Stimulated activated CD8-positive, alpha-beta memory T cell treated with anti-CD3 and anti-CD28 coated beads, Interleukin-4, amount 100 ng/mL, for 1 hour (primary cell): ENCODE results near the gene CKAP2.
"Not testable (repeated sequence)": the region's sequence is repeated elsewhere in the genome, so short reads cannot be mapped to it uniquely, and the experiment has no call there.

ENCODE experiments used
- DNase-seq, 2 donors: peaks; one replicate each; pipeline ENCODE4 v3.0.0-alpha.2; 2020; ENCODE audit warnings: low read depth in 2 of 2, low spot score in 1 of 2

Gene CKAP2

DNA sequence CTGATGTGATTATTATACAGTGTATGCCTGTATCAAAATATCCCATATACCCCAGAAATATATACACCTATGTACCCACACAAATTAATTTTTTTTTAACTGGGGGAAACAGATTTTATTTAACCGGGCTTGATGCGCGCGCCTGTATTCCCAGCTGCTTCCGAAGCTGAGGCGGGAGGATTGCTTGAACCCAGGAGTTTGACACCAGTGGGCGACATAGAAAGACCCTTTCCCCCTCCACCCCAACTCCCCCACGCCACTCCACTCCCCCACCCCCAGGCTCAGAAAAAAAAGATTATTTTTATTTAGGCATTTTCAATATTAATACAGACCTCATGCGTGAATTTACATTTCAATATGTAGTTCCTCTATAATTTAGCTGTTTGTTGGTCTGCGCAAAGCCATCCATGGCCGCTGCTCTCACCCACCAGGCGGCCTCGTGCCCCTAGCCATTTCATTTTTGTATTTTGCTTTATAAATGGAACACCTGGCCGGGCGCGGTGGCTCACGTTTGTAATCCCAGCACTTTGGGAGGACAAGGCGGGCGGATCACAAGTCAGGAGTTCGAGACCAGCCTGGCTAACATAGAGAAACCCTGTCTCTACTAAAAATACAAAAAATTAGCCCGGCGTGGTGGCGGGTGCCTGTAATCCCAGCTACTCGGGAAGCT lies 4.0 kb upstream of the CKAP2 start:
- DNase-seq, result no peak

DNA sequence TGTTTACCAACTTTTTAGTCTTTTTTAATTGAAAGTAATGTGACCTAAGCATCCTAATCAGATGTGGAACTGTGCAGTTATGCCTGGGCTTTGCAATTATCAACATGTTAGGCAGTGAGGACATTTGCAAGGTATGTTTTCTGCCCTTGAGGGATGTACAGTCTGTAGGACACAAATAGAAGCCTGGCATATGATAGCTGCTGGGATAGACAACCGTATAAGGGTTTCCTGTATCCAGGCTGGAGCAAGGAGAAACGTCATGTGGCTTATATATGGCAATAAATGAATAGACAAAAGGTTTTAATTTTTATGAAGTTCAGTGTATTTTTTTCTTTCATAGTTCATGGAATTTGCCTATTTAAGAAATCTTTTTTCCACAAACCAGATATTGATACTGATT lies 2.8 kb upstream of the CKAP2 start:
- no peak for DNase-seq

DNA sequence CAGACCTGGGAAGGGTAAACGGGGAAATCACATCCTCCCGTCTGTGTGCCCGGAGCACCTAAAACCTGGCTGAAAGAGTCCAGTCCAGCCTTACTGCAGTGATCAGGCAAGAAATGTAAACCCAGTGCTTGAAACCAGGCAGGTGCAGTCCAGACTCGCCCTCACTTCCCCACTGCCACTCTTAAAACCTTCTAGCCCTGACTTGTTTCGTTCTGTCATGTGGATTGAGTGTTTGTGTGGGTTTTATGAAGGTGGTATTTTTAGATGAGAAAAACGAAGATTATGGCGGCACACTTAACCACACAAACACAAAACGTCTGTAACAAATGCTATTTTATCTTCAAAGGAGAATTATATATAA lies 839 bp upstream of the CKAP2 start:
- DNase-seq, result no peak

DNA sequence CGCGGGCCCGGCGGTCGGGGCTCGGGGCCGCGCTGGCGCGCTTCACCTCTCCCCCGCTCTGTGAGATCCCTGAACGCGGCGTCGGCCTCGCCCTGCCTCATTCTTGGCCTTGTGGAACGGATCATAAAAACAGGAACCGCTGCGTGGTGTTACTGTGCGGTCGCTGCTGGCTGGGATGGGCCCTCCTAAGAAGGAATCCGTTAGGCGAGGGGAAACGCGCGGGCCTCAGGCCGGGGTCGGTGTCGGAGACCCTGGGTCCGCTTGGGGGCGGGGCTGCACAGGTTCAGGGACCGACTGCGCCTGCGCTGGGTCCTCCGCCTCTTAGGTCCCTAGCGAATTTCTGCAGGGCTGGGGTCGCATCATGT lies 381 bp downstream of the CKAP2 start:
- peak; percentile 29 to 49 for DNase-seq

DNA sequence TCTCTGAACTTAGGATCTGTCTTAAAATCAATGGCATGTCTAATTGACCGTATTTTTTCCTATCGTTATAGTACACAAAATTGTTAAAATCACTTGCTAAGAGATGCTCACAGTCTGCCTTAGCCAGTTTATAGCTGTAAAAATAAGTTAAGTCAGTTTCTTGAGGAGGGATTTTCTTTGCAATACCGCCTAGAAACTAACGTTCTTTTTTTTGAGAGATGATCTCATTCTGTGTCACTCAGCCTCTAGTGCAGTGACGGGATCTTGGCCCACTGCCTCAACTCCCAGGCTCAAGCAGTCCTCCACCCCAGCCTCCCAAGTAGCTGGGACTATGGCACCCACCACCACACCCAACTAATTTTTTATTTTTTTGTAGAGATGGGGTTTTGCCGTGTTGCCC lies 4.4 kb downstream of the CKAP2 start:
- no peak for DNase-seq

DNA sequence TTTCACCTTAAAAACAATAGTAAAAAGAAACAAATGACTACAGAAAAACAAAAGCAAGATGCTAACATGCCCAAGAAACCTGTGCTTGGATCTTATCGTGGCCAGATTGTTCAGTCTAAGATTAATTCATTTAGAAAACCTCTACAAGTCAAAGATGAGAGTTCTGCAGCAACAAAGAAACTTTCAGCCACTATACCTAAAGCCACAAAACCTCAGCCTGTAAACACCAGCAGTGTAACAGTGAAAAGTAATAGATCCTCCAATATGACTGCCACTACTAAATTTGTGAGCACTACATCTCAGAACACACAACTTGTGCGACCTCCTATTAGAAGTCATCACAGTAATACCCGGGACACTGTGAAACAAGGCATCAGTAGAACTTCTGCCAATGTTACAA lies 6.0 kb downstream of the CKAP2 start:
- no peak for DNase-seq

DNA sequence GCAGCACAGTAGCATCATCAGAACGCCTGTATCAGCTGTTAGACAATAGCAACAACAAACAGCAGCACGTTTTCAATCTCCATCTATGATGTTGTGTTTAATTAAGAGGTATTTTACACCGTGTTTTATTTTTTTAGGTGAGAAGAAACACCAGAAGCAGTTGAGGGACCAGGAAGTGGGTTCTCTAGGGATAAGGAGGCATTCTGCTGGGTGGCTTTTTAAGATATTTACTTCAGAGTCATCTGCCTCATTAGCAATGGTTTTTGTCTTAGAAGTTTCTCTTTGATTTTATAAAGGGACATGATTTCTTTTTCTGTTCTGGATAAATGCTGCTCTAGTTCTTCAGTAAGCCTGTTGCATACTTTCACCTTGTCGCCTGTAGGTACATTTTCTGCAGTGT lies 8.2 kb downstream of the CKAP2 start:
- DNase-seq, result no peak

DNA sequence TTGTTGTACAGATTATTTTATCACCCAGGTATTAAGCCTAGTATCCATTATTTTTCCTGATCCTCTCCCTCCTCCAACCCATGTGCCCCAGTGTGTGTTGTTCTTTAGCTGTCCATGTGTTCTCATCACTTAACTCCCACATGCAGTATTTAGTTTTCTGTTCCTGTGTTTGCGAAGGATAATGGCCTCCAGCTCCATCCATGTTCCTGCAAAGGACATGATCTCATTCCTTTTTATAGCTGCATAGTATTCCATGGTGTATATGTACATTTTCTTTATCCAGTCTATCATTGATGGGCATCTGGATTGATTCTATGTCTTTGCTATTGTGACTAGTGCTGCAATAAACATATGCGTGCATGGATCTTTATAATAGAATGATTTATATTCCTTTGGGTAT lies 13.2 kb downstream of the CKAP2 start:
- DNase-seq, result not testable (repeated sequence)

DNA sequence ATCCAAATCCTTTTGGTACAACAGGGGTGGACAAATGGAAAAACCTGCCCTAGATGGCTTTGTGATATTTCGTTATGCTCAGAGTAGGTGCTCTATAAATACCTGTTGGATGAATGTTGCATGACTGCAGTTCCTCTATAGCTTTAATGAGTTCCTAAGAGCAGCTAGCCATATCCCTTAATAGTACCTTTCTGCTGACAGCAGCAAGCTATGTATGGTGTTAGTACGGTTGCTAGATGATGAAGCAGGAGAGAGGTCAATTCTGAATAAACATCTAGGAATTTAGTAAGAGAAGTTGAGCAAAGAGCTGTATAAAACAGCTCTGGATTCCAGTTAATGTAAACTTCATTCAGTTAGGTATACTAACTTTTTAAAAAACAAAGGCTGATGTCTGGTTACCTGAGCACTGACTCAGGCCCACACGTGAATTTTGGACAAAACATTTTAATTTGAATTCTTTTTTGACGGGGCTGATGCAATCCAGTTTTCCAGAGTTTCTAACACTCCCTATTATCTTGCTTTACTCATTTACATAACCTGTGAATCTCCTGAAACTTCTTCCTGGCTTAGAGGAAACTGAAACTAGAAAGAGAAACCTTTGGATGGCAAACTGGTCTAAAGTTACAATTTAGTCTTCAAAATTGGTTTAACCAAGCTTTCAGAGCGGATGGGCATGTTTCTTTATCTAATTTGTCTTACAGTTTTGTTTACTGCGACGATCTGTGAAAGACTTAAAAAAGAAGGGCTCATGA lies 25.6 kb downstream of the CKAP2 start:
- DNase-seq, result not testable (repeated sequence)

DNA sequence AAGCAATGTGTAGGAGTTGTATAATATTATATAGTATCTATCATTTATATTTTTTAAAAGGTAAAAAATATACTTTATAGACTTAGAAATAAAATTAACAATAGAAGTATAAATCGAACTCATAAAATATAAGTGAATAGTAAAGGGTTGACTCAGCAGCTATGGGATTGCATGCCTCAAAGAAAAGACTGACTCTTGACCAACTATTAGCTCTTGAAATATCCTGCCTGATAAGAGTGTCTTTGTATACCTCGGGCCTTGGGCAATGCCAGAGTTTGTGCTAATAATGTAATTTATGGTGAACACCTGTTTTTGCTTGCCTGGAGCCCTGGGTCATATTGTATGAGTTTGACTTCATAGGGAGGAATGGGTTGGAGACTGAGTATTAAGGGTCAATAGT lies 31.8 kb downstream of the CKAP2 start:
- DNase-seq, result not testable (repeated sequence)

DNA sequence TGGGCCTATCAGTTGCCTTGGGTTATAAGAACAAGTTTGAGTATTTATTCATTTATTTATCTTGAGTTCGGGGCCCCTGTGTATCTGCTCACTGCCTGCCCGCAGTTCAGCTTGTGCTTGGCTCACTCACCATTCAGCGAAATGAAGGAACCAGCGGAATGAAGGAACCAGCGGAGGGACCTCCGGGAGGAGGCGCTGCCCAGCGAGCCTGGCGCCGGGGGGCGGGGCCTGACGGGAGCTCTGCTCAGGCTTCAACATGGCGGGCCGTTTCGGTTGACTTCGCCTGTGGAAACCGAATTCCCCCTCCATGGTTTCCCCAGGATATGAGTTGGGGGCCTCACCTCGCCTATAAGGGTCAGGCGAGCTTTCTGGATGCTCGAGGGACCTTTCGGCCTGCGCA lies 33.5 kb downstream of the CKAP2 start:
- DNase-seq, result not testable (repeated sequence)

DNA sequence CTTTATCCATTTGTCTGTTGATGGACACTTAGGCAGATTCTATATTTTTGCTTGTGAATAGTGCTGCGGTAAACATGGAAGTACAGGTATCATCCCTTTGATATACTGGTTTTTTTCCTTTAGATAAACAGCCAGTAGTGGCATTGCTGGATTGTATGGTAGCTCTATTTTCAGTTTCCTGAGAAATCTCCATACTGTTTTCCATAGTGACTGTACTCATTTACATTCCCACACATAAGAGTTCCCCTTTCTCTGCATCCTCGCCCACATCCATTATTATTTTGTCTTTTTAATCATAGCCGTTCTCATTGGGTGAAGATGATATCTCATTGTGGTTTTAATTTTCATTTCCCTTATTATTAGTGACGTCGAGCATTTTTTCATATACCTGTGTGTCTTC lies 35.7 kb downstream of the CKAP2 start:
- not testable (repeated sequence) for DNase-seq

DNA sequence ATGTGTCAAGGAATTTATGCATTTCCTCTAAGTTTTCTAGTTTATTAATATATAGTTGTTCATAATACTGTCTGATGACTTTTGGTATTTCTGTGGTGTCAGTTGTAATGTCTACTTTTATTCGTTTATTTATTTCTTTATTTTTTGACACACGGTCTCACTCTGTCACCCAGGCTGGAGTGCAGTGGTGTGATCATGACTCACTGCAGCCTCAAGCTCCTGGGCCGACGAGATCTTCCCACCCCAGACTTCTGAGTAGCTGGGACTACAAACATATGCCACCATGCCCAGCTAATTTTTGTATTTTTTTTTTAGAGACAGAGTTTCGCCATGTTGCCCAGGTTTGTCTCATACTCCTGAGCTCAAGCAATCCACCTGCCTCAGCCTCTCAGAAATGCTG lies 39.0 kb downstream of the CKAP2 start:
- DNase-seq, result not testable (repeated sequence)

DNA sequence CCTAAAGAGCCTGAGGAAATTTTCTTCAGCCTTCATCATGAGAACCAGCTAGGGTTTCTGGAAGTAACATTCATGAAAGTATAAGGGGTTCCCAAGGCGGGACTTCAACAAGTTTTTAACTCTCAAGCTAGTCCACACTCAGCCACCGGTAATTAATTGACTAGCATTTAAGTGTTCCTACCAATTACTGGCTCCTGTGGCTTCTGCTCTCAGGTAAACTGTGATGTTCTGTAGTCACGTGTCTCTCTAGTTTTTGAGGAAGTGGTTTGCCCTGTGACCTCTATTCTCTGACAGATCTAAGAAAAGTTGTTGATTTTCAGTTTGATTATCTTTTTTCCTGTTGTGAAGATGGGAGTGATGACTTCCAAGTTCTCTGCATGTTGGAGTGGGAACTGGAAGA lies 42.7 kb downstream of the CKAP2 start:
- not testable (repeated sequence) for DNase-seq

DNA sequence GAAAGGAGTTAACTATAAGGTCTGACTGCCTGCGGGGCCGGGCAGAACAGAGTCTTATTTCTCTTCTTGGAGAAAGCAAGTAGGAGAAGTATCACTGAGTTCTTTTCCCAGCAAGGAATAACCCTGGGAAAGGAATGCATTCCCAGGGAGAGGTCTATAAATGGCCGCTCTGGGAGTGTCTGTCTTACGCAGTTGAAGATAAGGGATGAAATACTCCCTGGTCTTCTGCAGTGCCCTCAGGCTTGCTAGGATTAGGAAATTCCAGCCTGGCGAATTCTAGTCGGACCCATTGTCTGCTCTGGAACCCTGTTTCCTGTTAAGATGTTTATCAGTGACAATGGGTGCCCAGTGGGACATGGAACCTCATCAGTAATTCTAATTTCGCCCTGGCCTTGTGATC lies 47.0 kb downstream of the CKAP2 start:
- not testable (repeated sequence) for DNase-seq

DNA sequence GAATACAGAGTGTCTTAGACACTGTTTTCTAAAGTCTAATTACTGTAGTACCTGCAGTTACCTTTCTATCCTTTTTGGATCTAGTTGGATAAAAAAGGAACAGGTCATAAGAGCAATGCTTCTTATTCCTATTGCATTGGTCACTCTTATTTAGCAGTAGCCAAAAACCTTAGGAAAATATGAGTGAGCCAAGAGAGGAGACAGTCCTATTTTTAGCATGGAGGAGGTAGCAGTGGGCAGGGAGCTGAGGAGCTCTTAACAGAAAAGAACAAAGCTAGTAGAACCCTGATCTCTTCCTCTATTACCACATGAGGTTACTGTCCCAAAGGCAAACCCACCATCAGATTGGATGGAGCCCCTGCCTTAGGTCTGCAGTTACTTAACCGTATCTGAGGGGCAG lies 50.6 kb downstream of the CKAP2 start:
- not testable (repeated sequence) for DNase-seq

DNA sequence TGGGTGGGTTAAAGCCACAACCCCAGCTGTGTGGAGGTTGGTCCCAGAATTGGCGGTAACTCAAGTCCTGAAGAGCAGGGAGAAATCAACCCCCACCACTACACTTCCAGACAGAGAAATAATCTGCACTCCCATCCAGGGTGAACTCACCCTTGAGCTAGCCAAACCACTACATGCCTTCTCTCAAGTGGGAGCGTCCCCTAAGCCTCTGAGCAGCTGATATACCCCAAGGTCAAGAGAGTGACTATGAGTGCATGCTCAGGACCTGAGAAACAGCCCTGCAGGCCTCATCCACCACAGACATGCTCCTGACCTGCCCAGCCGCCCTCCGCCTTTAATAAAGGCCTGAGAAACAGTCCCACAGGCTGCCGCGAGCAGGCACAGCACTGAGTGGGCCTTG lies 54.3 kb downstream of the CKAP2 start:
- DNase-seq, result not testable (repeated sequence)

DNA sequence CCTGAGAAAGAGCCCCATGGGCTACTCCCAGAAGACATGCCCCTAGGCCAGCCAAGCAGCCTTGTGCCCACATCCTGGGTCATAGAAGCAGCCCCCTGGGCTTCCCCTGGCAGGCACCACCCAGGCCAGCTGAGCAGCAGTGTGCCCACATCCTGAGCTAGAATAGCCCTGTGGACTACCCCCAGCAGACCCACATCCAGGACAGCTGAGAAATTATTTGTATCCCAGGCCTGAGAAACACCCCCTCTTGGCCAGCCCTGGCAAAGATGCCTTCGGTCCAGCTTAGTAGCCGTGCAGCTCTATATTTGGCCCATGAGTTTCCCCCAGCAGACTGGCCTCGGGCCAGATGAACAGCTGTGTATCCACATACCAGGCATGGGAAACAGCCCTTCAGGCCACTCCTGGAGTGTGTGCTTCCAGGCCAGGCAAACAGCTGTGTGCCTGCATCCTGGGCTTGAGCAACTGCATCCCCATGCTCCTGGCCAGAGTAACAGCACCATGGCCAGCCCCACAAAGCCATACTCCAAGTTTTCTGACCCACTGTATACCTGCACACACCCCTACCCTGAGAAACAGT lies 55.0 kb downstream of the CKAP2 start:
- DNase-seq, result not testable (repeated sequence)

DNA sequence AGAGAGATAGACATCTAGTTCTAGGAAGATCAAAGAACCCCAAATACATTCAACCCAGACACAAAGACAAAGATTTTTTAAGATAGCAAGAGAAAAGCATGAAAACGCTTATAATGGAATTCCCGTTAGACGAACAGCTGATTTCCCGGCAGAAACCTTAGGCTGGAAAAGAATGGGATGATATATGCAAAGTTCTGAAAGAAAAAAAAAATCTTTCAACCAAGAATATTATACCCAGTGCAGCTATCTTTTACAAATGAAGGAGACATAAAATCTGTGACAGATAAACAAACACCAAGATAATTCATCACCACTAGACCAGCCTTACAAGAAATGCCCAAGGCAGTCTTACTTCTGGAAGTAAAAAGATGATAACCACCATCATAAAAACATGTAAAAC lies 56.3 kb downstream of the CKAP2 start:
- DNase-seq, result not testable (repeated sequence)

DNA sequence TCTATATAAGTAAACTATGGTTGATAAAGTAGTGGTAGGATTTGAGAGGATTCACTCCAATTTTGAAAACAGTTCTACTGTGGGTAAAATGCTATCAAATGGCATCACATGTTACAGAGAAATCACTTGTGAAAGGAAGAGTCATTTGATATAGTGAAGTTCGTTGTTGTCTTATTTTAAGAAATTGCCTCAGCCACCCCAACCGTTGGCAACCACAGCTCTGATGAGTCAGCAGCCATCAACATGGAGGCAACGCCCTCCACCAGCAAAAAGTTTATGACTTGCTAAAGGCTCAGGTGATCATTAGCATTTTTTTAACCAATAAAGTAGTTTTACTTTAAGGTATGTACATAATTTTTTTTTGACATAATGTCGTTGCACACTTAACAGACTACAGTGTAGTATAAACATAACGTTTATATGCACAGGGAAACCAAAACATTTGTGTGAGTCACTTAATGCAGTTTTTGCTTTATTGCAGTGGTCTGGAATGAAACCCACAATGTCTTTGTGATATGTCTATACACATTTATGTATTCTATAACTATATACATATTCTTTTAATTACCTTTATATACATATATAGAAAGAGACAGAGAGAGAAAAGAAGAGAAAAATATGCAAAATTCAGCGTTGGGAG lies 58.8 kb downstream of the CKAP2 start:
- not testable (repeated sequence) for DNase-seq

DNA sequence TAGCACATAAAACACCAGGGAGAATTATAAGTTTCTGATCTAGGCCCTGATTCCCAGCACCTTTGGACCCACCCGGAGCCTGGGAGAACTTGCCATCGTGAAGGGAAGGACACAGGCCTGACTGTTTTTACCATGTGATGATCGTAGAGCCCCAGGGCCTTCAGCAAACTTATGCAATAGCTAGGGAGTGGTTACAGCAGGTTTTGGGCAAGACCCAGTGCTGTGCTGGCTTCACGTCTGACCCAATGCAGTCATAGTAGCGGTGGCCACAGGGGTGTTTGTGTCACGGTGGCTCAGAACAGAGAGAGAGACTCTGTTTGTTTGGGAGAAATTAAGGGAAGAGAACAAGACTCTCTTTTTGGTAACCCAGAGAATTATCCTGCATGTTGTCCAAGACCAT lies 68.0 kb downstream of the CKAP2 start:
- not testable (repeated sequence) for DNase-seq
